OCI-M2 (cell line): ENCODE data around the gene NCOA6.

Source experiments
- DNase-seq: peaks from one replicate; lab custom pipeline; 2025; ENCODE audit not compliant: unreplicated experiment; lab: John Stamatoyannopoulos, UW

NCOA6 gene

GRCh38 chr20:34825530-34826362 is at the start of gene NCOA6:
NCOA6 (minus strand) TSS chr20:34825651; CDS start chr20:34782355, 43,296 bp downstream.
- no peak for DNase-seq

- DNase-seq = peak; percentile 47
Measured at GRCh38 chr20:34874094-34874654, 48.7 kb upstream of the NCOA6 start.

GRCh38 chr20:34873583-34874093 is 48.2 kb upstream of the NCOA6 start:
- DNase-seq = no peak

- peak; percentile 51 for DNase-seq
Measured at GRCh38 chr20:34872622-34873224, 47.3 kb upstream of the NCOA6 start, which contains the start of gene GGT7. GGT7 (minus strand) TSS chr20:34872856; CDS start chr20:34872815, 41 bp downstream.

- DNase-seq = no peak
Measured at GRCh38 chr20:34871966-34872621, 46.6 kb upstream of the NCOA6 start.

GRCh38 chr20:34871320-34871926 is 46.0 kb upstream of the NCOA6 start:
- DNase-seq = no peak

GRCh38 chr20:34864216-34864615 is 38.8 kb upstream of the NCOA6 start:
- DNase-seq = no peak

GRCh38 chr20:34863421-34863965 is 38.0 kb upstream of the NCOA6 start:
- DNase-seq = no peak

- DNase-seq = no peak
Measured at GRCh38 chr20:34862724-34863123, 37.3 kb upstream of the NCOA6 start.

- no peak for DNase-seq
Measured at GRCh38 chr20:34861386-34862084, 36.1 kb upstream of the NCOA6 start.

GRCh38 chr20:34859826-34860545 is 34.5 kb upstream of the NCOA6 start:
- DNase-seq = no peak

GRCh38 chr20:34859367-34859766 is 33.9 kb upstream of the NCOA6 start:
- no peak for DNase-seq

GRCh38 chr20:34852298-34852697 is 26.8 kb upstream of the NCOA6 start:
- no peak for DNase-seq

GRCh38 chr20:34850969-34851368 is 25.5 kb upstream of the NCOA6 start:
- no peak for DNase-seq

GRCh38 chr20:34849778-34850177 is 24.3 kb upstream of the NCOA6 start:
- no peak for DNase-seq

GRCh38 chr20:34848597-34848996 is 23.1 kb upstream of the NCOA6 start:
- DNase-seq = no peak

GRCh38 chr20:34843421-34843820 is 18.0 kb upstream of the NCOA6 start:
- no peak for DNase-seq

GRCh38 chr20:34842143-34842542 is 16.7 kb upstream of the NCOA6 start:
- no peak for DNase-seq

GRCh38 chr20:34834459-34834893 is 9.0 kb upstream of the NCOA6 start:
- peak; percentile 43 for DNase-seq
